HEK293T (cell line): ENCODE measurements around the gene ZNF491.

Source experiments
- BHLHE40 ChIP-seq: fragments of 450-650 bp; IDR thresholded peaks from 2 replicates; pipeline ENCODE4 v1.6.1; 2016; ENCODE audit warnings: mild to moderate bottlenecking, moderate library complexity, borderline replicate concordance
- ELF4 ChIP-seq: fragments of 450-650 bp; IDR thresholded peaks from 2 replicates; pipeline ENCODE4 v1.6.1; 2017; ENCODE audit warnings: antibody characterized with exemption
- FOXA1 ChIP-seq: fragments of 450-650 bp; IDR thresholded peaks from 2 replicates; pipeline ENCODE4 v1.6.1; 2016; ENCODE audit warnings: mild to moderate bottlenecking
- FOXM1 ChIP-seq: fragments of 450-650 bp; IDR thresholded peaks from 2 replicates; pipeline ENCODE4 v1.6.1; 2017; ENCODE audit warnings: mild to moderate bottlenecking, borderline replicate concordance
- HDGF ChIP-seq: fragments of 450-650 bp; IDR thresholded peaks from 2 replicates; pipeline ENCODE4 v1.6.1; 2017; ENCODE audit warnings: antibody characterized with exemption, borderline replicate concordance
- PKNOX1 ChIP-seq: fragments of 450-650 bp; IDR thresholded peaks from 2 replicates; pipeline ENCODE4 v1.6.1; 2016
- SP1 ChIP-seq: fragments of 450-650 bp; IDR thresholded peaks from 2 replicates; pipeline ENCODE4 v1.6.1; 2017

DNA sequence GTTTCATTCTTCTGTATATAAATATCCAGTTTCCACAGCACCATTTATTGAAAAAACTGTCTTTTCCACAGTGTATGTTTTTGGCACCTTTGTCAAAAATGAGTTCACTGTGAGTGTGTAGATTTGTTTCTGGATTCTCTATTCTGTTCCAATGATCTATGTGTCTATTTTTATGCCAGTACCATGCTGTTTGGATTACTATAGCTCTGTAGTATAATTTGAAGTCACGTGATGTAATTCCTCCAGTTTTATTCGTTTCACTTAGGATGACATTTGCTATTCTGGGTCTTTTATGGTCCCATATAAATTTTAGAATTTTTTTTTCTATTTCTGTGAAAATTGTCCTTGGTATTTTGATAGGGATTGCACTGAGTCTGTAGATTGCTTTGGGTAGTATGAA, 48.6 kb upstream of the ZNF491 start:
- TF ChIP-seq FOXM1 (no peak), PKNOX1 (no peak), SP1 (no peak), FOXA1 (no peak), BHLHE40 (no peak), ELF4 (no peak), HDGF (no peak)
